HAP-1 (cell line): ENCODE measurements around the gene PPIL1.

ENCODE experiments used
- DNase-seq, 2 experiments: peaks; one replicate each; pipeline ENCODE4 v3.0.0-alpha.2; 2016 to 2020; ENCODE audit warnings: low spot score in 2 of 2
- H3K27me3 ChIP-seq: fragments of 250-450 bp; sonication (Bioruptor Pico); 2 replicates; pipeline ENCODE4 v1.5.1; 2020; ENCODE audit warnings: low read depth, mild to moderate bottlenecking, moderate library complexity
- H3K36me3 ChIP-seq: fragments of 250-450 bp; sonication (Bioruptor Pico); replicated peaks from 2 replicates; pipeline ENCODE4 v1.5.1; 2020; ENCODE audit warnings: mild to moderate bottlenecking
- H3K4me1 ChIP-seq: fragments of 250-450 bp; sonication (Bioruptor Pico); 2 replicates; pipeline ENCODE4 v1.5.1; 2020; ENCODE audit warnings: mild to moderate bottlenecking
- H3K4me3 ChIP-seq: fragments of 250-450 bp; sonication (Bioruptor Pico); 2 replicates; pipeline ENCODE4 v1.5.1; 2020; ENCODE audit warnings: mild to moderate bottlenecking, moderate library complexity
- H3K9me3 ChIP-seq: fragments of 250-450 bp; sonication (Bioruptor Pico); 2 replicates; pipeline ENCODE4 v1.5.1; 2020; ENCODE audit warnings: mild to moderate bottlenecking, moderate library complexity
- in situ Hi-C: fragments of 300-500 bp; cut with MboI; formaldehyde crosslinking; loops from 3 replicates; pipeline ENCODE4 v1.14.3; 2020; ENCODE audit warnings: low sequenced_read_pairs, inconsistent platforms, mixed read lengths

Gene PPIL1

GRCh38 chr6:36884610-36885009, 10.0 kb upstream of the PPIL1 start:
- no peaks in the 10 kb centered on the region for H3K36me3 ChIP-seq
- H3K27me3 ChIP-seq: no peaks in the 10 kb centered on the region
- no peak for DNase-seq
- in situ Hi-C loops: loop anchor here (25.0 kb wide), 1 partner anchor 328 kb away; no protein-coding TSS in a partner anchor
- peaks cover 13% of the 10 kb centered on the region for H3K4me1 ChIP-seq
- no peaks in the 10 kb centered on the region for H3K9me3 ChIP-seq
- H3K4me3 ChIP-seq: no peak overlapping the region

DNA sequence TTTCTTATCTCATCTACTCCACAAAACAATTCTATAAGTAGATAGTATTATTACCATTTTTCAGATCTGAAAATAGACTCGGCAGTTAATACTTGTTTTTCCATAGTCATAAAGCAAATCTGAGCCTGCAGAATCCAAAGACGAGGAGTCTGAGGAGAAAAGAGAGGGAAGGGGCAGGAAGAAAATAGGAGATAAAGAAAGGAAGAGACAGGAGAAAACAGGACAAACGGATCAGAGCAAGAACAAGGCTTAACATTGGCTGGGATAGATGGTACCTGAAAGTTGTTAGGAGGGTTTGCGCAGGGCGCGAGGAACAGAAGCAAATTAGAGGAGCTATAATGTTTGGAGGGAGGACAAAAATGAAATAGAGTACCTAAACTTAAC, 639 bp upstream of the PPIL1 start:
- in situ Hi-C loops: loop anchor here (25.0 kb wide), 1 partner anchor 337 kb away; no protein-coding TSS in a partner anchor
- no peak for DNase-seq
- H3K36me3 ChIP-seq: peaks cover 17% of the 10 kb centered on the region
- H3K4me3 ChIP-seq: peak overlapping the region; percentile 94
- H3K4me1 ChIP-seq: peaks cover 5% of the 10 kb centered on the region
- H3K27me3 ChIP-seq: no peaks in the 10 kb centered on the region
- H3K9me3 ChIP-seq: no peaks in the 10 kb centered on the region; the same call in 1 of the 2 replicates

- Histone ChIP-seq H3K4me3 (peak overlapping the region; percentile 94), H3K27me3 (no peaks in the 10 kb centered on the region), H3K36me3 (peaks cover 29% of the 10 kb centered on the region), H3K9me3 (no peaks in the 10 kb centered on the region; the same call in 1 of the 2 replicates), H3K4me1 (peaks cover 5% of the 10 kb centered on the region)
- in situ Hi-C loops: no loop called here
- no peak for DNase-seq
Observed at GRCh38 chr6:36873612-36874442, 776 bp downstream of the PPIL1 start.

GRCh38 chr6:36873115-36873514, 1.5 kb downstream of the PPIL1 start:
- peaks cover 5% of the 10 kb centered on the region for H3K4me1 ChIP-seq
- peak overlapping the region; percentile 94; the same call in 1 of the 2 replicates for H3K4me3 ChIP-seq
- H3K27me3 ChIP-seq: no peaks in the 10 kb centered on the region
- H3K9me3 ChIP-seq: no peaks in the 10 kb centered on the region
- DNase-seq: no peak
- in situ Hi-C loops: no loop called here
- H3K36me3 ChIP-seq: peaks cover 36% of the 10 kb centered on the region

- no peak for DNase-seq
- Histone ChIP-seq H3K4me1 (peaks cover 5% of the 10 kb centered on the region), H3K36me3 (peaks cover 50% of the 10 kb centered on the region)
Observed at GRCh38 chr6:36871686-36872085, 2.9 kb downstream of the PPIL1 start.

GRCh38 chr6:36867471-36868224, 7.0 kb downstream of the PPIL1 start:
- in situ Hi-C loops: no loop called here
- Histone ChIP-seq H3K36me3 (peaks cover 80% of the 10 kb centered on the region), H3K27me3 (no peaks in the 10 kb centered on the region), H3K4me3 (no peak overlapping the region), H3K4me1 (no peaks in the 10 kb centered on the region), H3K9me3 (no peaks in the 10 kb centered on the region)
- no peak for DNase-seq

More at GRCh38 chr6:36871686-36872085, 2.9 kb downstream of the PPIL1 start:
- Histone ChIP-seq H3K9me3 (no peaks in the 10 kb centered on the region), H3K4me3 (no peak overlapping the region), H3K27me3 (no peaks in the 10 kb centered on the region)
- in situ Hi-C loops: no loop called here

GRCh38 chr6:36865835-36866234, 8.8 kb downstream of the PPIL1 start:
- H3K36me3 ChIP-seq: peaks cover 89% of the 10 kb centered on the region
- no peaks in the 10 kb centered on the region for H3K9me3 ChIP-seq
- in situ Hi-C loops: no loop called here
- no peaks in the 10 kb centered on the region for H3K4me1 ChIP-seq
- DNase-seq: no peak
- H3K4me3 ChIP-seq: no peak overlapping the region
- no peaks in the 10 kb centered on the region for H3K27me3 ChIP-seq

DNA sequence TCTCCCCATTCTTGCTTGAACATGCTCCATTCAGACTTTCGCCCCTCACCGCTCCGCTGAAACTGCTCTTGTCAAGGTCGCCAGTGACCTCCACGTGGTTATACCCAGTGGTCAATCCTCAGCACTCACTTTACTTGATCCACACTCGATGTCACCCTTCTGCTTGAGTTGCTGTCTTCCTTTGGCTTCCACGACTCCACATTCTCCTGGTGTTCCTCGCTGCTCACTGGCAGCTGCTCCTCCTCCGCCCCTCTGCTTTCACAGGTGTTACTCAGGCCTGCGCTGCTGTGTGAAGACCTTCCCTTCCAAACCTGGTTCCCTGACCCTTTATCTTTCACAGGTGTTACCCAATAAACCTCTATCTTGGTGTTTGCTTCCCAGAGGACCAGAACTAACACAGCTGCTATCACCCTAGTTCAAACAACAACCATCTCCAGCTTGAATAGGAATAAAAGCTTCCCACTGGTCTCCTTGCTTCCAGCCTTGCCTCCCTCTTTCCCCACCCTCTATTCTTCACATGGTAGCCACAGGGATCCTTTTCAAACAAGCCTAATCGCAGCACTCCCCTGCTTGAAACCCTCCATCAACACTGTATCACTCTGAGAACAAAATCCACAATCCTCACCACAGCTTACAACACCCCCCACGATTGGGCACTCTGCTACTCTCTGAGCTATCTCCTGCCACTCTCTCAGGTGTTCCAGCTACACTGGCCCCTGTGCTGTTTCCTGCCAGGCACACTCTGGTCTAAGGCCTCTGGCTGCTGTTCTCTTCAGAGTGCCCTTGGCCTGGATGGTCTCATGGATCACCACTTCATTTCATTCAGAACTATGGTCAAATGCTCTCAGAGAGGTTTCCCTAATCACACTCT, 10.7 kb downstream of the PPIL1 start:
- Histone ChIP-seq H3K4me3 (no peak overlapping the region), H3K36me3 (peaks cover 74% of the 10 kb centered on the region), H3K9me3 (no peaks in the 10 kb centered on the region), H3K4me1 (no peaks in the 10 kb centered on the region), H3K27me3 (no peaks in the 10 kb centered on the region)
- no peak for DNase-seq
- in situ Hi-C loops: no loop called here

GRCh38 chr6:36862848-36863382, 11.7 kb downstream of the PPIL1 start:
- Histone ChIP-seq H3K27me3 (no peaks in the 10 kb centered on the region), H3K36me3 (peaks cover 64% of the 10 kb centered on the region), H3K4me3 (no peak overlapping the region), H3K4me1 (no peaks in the 10 kb centered on the region), H3K9me3 (no peaks in the 10 kb centered on the region)
- DNase-seq: no peak
- in situ Hi-C loops: no loop called here

- Histone ChIP-seq H3K9me3 (no peaks in the 10 kb centered on the region), H3K4me1 (no peaks in the 10 kb centered on the region), H3K27me3 (no peaks in the 10 kb centered on the region), H3K36me3 (peaks cover 63% of the 10 kb centered on the region), H3K4me3 (no peak overlapping the region)
- no peak for DNase-seq
- in situ Hi-C loops: no loop called here
Observed at GRCh38 chr6:36862164-36862847, 12.3 kb downstream of the PPIL1 start.

DNA sequence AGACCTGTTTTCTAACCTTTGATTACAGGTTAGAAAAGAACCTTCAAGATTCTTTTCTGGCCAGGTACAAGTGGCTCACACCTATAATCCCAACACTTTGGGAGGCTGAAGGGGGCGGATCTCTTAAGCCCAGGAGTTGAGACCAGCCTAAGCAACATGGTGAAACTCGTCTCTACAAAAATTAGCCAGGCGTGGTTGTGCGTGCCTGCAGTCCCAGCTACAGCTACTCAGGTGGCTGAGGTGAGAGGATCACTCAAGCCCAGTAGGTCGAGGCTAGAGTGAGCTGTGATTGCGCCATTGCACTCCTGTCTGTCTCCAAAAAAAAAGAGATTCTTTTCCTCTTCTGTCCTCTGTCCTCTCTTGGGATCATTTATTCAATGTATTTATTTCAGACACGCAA, 14.5 kb downstream of the PPIL1 start:
- no peaks in the 10 kb centered on the region for H3K4me1 ChIP-seq
- no peaks in the 10 kb centered on the region for H3K27me3 ChIP-seq
- DNase-seq: no peak
- H3K9me3 ChIP-seq: no peaks in the 10 kb centered on the region
- H3K36me3 ChIP-seq: peaks cover 63% of the 10 kb centered on the region
- no peak overlapping the region for H3K4me3 ChIP-seq
- in situ Hi-C loops: no loop called here

GRCh38 chr6:36858407-36858981, 16.1 kb downstream of the PPIL1 start:
- H3K4me1 ChIP-seq: no peaks in the 10 kb centered on the region
- no peaks in the 10 kb centered on the region for H3K27me3 ChIP-seq
- H3K36me3 ChIP-seq: peaks cover 63% of the 10 kb centered on the region
- in situ Hi-C loops: no loop called here
- no peak overlapping the region for H3K4me3 ChIP-seq
- no peaks in the 10 kb centered on the region for H3K9me3 ChIP-seq
- no peak for DNase-seq
